GM12878 (cell line): ENCODE data around the gene ZNF850. TPM values are rescaled to one million over a fixed set of nuclear protein-coding genes. Genes with fewer than 3 reads are reported as not detected.

Experiments used
- CREB1 ChIP-seq: IDR thresholded peaks from 2 replicates; pipeline ENCODE4 v1.6.1; 2012; ENCODE audit warnings: low read depth, mild to moderate bottlenecking, inconsistent platforms
- EZH2 ChIP-seq: IDR thresholded peaks from 2 replicates; pipeline ENCODE4 v1.6.1; 2012; ENCODE audit warnings: low read depth, mild to moderate bottlenecking, control low read depth, inconsistent platforms, low read length, borderline replicate concordance; ENCODE audit not compliant: control insufficient read depth
- IKZF1 ChIP-seq: fragments of 450-650 bp; conservative IDR thresholded peaks from 2 replicates; pipeline ENCODE4 v1.6.1; 2017; ENCODE audit warnings: antibody characterized with exemption, mild to moderate bottlenecking
- JUNB ChIP-seq: IDR thresholded peaks from 2 replicates; pipeline ENCODE4 v1.6.1; 2016; ENCODE audit warnings: antibody characterized with exemption, mild to moderate bottlenecking
- MEF2B ChIP-seq: fragments of 450-650 bp; IDR thresholded peaks from 2 replicates; pipeline ENCODE4 v1.6.1; 2018; ENCODE audit warnings: mild to moderate bottlenecking, moderate library complexity; ENCODE audit not compliant: partially characterized antibody, poor library complexity, severe bottlenecking
- MYB ChIP-seq: fragments of 150-350 bp; IDR thresholded peaks from 2 replicates; pipeline ENCODE4 v1.6.1; 2014; ENCODE audit warnings: mild to moderate bottlenecking, low read depth, low read length, borderline replicate concordance
- MYC ChIP-seq: IDR thresholded peaks from 2 replicates; pipeline ENCODE4 v1.6.1; 2011; ENCODE audit warnings: mild to moderate bottlenecking, low read length, moderate library complexity, inconsistent platforms; ENCODE audit not compliant: insufficient read depth, insufficient replicate concordance, insufficient read length, severe bottlenecking
- NR2C1 ChIP-seq: fragments of 450-650 bp; IDR thresholded peaks from 2 replicates; pipeline ENCODE4 v1.6.1; 2017; ENCODE audit warnings: antibody characterized with exemption, mild to moderate bottlenecking, moderate library complexity
- PAX5 ChIP-seq: IDR thresholded peaks from 2 replicates; pipeline ENCODE4 v1.6.1; 2011; ENCODE audit warnings: low read depth, low read length, borderline replicate concordance
- POLR2AphosphoS5 ChIP-seq: IDR thresholded peaks from 2 replicates; pipeline ENCODE4 v1.6.1; 2011; ENCODE audit warnings: mild to moderate bottlenecking, low read length, inconsistent platforms
- RCOR1 ChIP-seq: conservative IDR thresholded peaks from 2 replicates; pipeline ENCODE4 v1.6.1; 2012; ENCODE audit warnings: low read depth, low read length, improper control_type of control experiment
- SIN3A ChIP-seq: IDR thresholded peaks from 2 replicates; pipeline ENCODE4 v1.6.1; 2012; ENCODE audit warnings: low read depth, low read length, improper control_type of control experiment
- TBL1XR1 ChIP-seq: IDR thresholded peaks from 2 replicates; pipeline ENCODE4 v1.6.1; 2012; ENCODE audit warnings: low read depth, low read length, improper control_type of control experiment
- TCF3 ChIP-seq: IDR thresholded peaks from 2 replicates; pipeline ENCODE4 v1.6.1; 2012; ENCODE audit warnings: low read depth, mild to moderate bottlenecking, low read length, borderline replicate concordance; ENCODE audit not compliant: insufficient read depth
- TCF7 ChIP-seq: IDR thresholded peaks from 2 replicates; pipeline ENCODE4 v1.6.1; 2014; ENCODE audit warnings: antibody characterized with exemption, borderline replicate concordance
- ZNF207 ChIP-seq: fragments of 450-650 bp; IDR thresholded peaks from 2 replicates; pipeline ENCODE4 v1.6.1; 2014; ENCODE audit warnings: antibody characterized with exemption, mild to moderate bottlenecking, borderline replicate concordance
- polyA plus RNA-seq, 11 experiments: library from polyadenylated mRNA; depleted of rRNA in 4 of 11; unstranded in 6 of 11; stranded (reverse) in 5 of 11; fragments of >200 nt; fragmentation: Nextera tagmentation in 4 of 11; fragmentation: Illumina TruSeq in 1 of 11; extraction: Ambion mirVana in 4 of 11; extraction: Trizol in 1 of 11; gene quantifications; 1 replicate in 1 of 11; 2 replicates in 10 of 11; pipeline versions ENCODE4 v1.2.1 to v1.2.3, GENCODE V29; 2011 to 2016; ENCODE audit warnings: inconsistent platforms in 2 of 11, missing spikeins in 2 of 11, low read depth in 1 of 11
- total RNA-seq, 4 experiments: library from RNA; depleted of rRNA in 3 of 4; stranded (reverse); fragments of >200 nt in 3 of 4; fragmentation: Illumina TruSeq in 1 of 4; extraction: Trizol in 1 of 4; gene quantifications; 2 replicates each; pipeline versions ENCODE4 v1.2.1 to v1.2.3, GENCODE V29; 2013 to 2021
- TF ChIP-seq, protein P1 (sequence below): fragments of 450-650 bp; IDR thresholded peaks from 2 replicates; pipeline ENCODE4 v1.6.1; 2018; ENCODE audit warnings: borderline replicate concordance, mild to moderate bottlenecking; ENCODE audit not compliant: partially characterized antibody
- TF ChIP-seq, protein P2 (sequence below): fragments of 450-650 bp; IDR thresholded peaks from 2 replicates; pipeline ENCODE4 v1.6.1; 2016; ENCODE audit warnings: mild to moderate bottlenecking
- TF ChIP-seq, protein P3 (sequence below): fragments of 450-650 bp; IDR thresholded peaks from 2 replicates; pipeline ENCODE4 v1.6.1; 2018; ENCODE audit warnings: mild to moderate bottlenecking, low read depth, moderate library complexity; ENCODE audit not compliant: partially characterized antibody
- TF ChIP-seq, protein P4 (sequence below): fragments of 450-650 bp; IDR thresholded peaks from 2 replicates; pipeline ENCODE4 v1.6.1; 2016; ENCODE audit warnings: mild to moderate bottlenecking

The ZNF850 gene
- total and polyA plus RNA-seq, 10 of the 15 experiments (the other 5 are each of a cell fraction or from before 2014, with no cell fraction given), result 0.44 to 6.4 (median 2.5) TPM

DNA sequence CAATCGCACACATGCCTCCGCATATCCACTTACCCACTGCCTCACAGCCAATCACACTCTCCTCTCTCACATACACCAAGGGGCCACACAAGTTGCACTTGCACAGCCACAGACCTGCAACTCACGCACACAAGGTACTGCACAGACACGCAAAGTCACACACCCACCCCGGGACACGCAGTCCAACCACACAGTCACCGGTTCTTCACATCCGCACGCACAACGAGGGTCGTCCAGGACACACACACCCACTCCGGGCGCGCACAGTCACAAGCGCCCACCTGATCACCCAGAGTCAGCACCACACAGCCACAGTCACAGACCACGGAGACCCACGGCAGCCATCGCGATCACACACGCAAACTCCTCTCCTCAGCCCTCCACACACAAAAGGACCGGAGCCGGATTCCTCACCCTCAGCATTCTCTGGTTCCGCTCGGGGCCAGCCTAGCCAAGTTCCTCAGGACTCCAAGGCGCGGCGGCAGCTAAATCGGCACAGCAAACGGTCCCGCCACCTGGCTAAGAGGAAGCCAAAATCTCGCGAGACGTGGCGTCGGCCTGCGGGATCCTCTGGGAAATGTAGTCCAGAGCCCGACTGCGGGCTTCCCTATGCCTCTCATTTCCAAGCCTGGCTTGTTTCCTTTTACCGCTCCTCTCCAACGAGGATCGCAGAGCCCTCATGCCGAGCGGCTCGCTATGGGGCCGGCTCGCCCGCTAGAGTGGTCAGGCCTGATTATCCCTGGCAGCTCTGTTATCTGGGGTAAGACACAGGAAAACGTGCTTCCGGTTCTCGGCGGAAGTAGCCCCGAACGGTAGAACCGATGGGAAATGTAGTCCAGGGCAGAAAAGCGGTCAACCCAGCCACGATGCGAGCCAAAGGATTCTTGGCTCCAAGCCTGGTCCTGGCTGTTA is at the start of gene ZNF850 (continued):
- TF ChIP-seq, protein P1, sequence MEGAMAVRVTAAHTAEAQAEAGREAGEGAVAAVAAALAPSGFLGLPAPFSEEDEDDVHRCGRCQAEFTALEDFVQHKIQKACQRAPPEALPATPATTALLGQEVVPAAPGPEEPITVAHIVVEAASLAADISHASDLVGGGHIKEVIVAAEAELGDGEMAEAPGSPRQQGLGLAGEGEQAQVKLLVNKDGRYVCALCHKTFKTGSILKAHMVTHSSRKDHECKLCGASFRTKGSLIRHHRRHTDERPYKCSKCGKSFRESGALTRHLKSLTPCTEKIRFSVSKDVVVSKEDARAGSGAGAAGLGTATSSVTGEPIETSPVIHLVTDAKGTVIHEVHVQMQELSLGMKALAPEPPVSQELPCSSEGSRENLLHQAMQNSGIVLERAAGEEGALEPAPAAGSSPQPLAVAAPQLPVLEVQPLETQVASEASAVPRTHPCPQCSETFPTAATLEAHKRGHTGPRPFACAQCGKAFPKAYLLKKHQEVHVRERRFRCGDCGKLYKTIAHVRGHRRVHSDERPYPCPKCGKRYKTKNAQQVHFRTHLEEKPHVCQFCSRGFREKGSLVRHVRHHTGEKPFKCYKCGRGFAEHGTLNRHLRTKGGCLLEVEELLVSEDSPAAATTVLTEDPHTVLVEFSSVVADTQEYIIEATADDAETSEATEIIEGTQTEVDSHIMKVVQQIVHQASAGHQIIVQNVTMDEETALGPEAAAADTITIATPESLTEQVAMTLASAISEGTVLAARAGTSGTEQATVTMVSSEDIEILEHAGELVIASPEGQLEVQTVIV, result peak; percentile 12
- TF ChIP-seq, protein P2, sequence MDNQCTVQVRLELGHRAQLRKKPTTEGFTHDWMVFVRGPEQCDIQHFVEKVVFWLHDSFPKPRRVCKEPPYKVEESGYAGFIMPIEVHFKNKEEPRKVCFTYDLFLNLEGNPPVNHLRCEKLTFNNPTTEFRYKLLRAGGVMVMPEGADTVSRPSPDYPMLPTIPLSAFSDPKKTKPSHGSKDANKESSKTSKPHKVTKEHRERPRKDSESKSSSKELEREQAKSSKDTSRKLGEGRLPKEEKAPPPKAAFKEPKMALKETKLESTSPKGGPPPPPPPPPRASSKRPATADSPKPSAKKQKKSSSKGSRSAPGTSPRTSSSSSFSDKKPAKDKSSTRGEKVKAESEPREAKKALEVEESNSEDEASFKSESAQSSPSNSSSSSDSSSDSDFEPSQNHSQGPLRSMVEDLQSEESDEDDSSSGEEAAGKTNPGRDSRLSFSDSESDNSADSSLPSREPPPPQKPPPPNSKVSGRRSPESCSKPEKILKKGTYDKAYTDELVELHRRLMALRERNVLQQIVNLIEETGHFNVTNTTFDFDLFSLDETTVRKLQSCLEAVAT, result peak; percentile 28; the same call in 1 of the 2 replicates
- TF ChIP-seq IKZF1 (peak; percentile 99), MYC (no peak), MYB (no peak), NR2C1 (peak; percentile 66; the same call in 1 of the 2 replicates), POLR2AphosphoS5 (peak; percentile 83; the same call in 1 of the 2 replicates), EZH2 (no peak), TCF3 (peak; percentile 27; the same call in 1 of the 2 replicates), JUNB (no peak), RCOR1 (0 out of 2 replicates have a peak, but pooled peaks have one; percentile 54), TBL1XR1 (no peak), ZNF207 (peak; percentile 93), MEF2B (peak; percentile 9), SIN3A (peak; percentile 53; the same call in 1 of the 2 replicates), PAX5 (no peak), TCF7 (no peak), CREB1 (peak; percentile 73; the same call in 1 of the 2 replicates)
- TF ChIP-seq, protein P3, sequence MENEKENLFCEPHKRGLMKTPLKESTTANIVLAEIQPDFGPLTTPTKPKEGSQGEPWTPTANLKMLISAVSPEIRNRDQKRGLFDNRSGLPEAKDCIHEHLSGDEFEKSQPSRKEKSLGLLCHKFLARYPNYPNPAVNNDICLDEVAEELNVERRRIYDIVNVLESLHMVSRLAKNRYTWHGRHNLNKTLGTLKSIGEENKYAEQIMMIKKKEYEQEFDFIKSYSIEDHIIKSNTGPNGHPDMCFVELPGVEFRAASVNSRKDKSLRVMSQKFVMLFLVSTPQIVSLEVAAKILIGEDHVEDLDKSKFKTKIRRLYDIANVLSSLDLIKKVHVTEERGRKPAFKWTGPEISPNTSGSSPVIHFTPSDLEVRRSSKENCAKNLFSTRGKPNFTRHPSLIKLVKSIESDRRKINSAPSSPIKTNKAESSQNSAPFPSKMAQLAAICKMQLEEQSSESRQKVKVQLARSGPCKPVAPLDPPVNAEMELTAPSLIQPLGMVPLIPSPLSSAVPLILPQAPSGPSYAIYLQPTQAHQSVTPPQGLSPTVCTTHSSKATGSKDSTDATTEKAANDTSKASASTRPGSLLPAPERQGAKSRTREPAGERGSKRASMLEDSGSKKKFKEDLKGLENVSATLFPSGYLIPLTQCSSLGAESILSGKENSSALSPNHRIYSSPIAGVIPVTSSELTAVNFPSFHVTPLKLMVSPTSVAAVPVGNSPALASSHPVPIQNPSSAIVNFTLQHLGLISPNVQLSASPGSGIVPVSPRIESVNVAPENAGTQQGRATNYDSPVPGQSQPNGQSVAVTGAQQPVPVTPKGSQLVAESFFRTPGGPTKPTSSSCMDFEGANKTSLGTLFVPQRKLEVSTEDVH, result peak; percentile 88
- TF ChIP-seq, protein P4, sequence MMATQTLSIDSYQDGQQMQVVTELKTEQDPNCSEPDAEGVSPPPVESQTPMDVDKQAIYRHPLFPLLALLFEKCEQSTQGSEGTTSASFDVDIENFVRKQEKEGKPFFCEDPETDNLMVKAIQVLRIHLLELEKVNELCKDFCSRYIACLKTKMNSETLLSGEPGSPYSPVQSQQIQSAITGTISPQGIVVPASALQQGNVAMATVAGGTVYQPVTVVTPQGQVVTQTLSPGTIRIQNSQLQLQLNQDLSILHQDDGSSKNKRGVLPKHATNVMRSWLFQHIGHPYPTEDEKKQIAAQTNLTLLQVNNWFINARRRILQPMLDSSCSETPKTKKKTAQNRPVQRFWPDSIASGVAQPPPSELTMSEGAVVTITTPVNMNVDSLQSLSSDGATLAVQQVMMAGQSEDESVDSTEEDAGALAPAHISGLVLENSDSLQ, result peak; percentile 65
